Stromal cell of bone marrow (primary cell): ENCODE measurements around the gene TNS1.
A peak's percentile ranks its signal among the peaks of the same experiment; 100 is the strongest.

Experiments used
- DNase-seq: peaks from one replicate; pipeline ENCODE4 v3.0.0-alpha.2; 2012; ENCODE audit warnings: low read depth

Gene TNS1

DNA sequence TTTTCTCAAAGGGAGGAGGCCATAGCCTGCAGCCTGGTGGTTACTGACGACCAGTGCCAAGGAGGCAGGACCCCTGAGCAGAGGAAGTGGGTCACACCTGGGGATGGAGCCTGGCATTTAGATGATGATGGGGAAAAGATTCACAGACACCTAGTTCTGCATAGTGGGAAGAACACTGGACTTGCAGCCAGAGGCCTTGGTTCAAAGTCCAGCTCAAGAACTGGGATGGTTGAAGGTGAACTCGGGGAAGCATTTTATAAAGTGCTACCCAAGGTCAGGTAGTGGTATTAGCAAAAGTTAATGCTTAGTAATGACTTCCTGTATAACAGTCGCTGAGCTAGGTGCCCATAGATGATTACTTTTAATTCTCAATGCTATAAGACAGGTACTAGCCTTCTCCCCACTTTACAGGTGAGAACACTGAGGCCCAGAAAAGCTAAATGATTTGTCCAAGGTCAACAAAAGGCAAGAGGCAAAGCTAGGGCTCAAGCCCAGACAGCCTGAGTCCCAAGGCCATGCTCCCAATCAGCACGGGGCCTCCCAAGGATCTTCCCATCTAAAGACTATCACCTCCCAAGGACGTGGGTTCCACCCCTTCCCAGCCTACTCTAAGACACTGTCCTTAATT is 134.4 kb downstream of the TNS1 start:
- DNase-seq: no peak

GRCh38 chr2:217866457-217866856 is 136.3 kb downstream of the TNS1 start:
- no peak for DNase-seq

DNA sequence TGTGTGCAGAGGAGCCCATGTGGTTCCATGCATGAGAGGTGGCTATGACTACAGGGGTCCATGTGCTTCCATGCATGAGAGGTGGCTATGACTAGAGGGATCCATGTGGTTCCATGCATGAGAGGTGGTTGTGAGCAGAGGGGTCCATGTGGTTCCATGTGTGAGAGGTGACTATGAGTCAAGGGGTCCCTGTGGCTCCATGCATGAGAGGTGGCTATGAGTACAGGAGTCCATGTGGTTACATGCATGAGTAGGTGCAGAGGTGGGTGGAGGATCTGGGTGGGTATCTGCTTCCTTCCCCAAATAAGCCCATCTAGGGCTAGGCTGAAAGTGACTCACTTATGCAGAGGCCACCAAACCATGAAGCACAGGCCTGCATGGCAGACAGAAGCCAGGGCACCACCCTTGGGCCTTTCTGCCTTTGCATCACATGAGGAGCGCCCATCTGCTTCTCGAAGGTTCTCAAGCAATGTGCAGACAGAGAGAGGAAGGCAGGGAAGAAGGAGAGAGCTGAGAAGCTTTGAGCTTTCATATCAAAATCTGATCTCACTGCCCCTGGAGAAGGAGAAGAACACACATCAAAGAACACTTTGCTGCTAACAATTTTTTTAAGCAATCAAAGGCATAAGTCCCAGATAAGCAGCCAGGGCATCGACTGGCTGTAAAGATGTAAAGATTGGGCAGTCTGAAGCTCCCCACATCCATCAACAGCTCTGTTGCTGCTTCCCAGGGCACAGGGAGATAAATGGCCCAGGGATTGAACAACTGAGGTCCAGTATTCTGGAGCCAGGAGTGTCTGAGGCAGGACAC is 137.6 kb downstream of the TNS1 start:
- DNase-seq: no peak

- DNase-seq: no peak
Measured at GRCh38 chr2:217863883-217864282, 138.9 kb downstream of the TNS1 start.

- DNase-seq: no peak
Measured at GRCh38 chr2:217861334-217861877, 141.4 kb downstream of the TNS1 start.

DNA sequence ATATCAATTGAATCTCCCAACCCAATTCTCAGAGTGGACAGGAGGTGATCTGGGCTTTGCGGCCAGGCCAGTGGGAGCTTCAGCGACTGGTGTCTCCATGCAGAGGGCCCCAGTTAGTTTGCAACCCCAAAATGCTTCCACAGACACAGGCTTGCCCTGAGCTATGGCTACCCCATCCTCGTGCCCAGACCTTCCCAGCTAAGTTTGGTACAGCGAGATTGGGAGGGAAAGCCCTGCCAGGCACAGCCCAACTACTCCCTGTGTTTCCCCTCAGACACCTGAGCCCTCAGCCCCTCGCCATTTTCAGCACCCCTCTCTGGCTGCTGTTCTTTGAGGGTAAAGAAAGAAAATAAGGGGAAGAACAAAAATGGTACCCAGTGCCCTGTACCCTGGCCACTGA is 142.9 kb downstream of the TNS1 start:
- no peak for DNase-seq

- DNase-seq: peak; percentile 98
Measured at GRCh38 chr2:217858519-217859491, 144.0 kb downstream of the TNS1 start.

GRCh38 chr2:217857624-217858506 is 144.9 kb downstream of the TNS1 start:
- no peak for DNase-seq

DNA sequence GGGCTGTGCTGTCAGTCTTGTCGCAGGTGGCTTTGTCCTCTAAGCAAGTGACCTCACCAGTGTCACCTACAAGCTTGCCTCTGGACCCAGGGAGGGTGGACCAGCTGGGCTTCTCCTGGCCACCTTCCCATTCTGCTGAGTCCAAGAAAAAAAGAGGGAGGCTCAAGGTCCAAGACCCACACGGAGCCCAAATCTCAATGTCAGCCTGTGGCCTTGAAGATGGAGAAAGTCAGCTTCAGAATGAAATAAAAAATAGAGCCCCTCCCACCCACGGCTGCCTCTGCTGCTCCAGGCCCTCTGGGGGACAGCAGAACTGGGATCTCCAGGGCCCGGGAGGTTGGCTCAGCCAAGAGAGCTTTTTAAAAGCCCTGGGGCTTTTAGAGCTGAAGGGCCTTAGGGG is 145.9 kb downstream of the TNS1 start:
- DNase-seq: no peak

DNA sequence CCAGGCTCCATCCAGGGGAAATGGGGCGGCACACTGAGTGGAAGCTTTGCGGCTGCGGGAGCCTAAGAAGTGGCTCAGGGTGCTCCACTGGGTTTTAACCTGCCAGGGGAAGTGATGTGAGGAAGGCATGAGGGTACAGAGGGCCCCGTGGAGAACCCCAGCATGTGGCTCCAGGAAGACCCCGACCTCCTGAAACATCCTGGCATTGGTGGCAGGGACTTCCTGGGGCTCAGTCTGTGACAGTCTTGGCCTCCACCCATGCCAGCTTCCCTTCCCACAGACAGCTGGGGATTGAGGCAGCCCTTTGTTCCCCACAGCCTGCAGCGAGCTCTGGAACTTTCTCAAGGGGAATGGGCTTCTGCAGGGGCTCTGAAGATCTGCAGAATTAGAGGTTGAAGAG is 146.6 kb downstream of the TNS1 start:
- DNase-seq: no peak

GRCh38 chr2:217854684-217855420 is 147.9 kb downstream of the TNS1 start:
- DNase-seq: no peak

DNA sequence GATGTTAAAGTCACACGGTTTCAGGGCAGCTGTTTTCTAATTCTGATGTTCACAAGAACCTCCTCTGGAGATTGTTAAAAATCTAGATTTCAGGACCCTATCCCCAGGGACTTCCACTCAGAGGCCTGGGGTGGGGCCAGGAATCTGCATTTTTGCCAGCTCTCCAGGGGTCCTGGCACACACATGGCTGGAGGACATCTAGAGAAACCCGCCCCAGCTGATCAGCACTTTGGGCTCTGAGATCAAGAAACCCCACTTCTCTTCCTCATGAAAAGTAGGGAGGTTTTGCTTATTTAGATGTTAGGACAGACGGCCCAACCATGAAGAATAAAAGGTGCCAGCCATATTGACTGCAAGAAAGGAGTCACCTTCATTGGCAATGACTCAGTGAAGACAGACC is 148.8 kb downstream of the TNS1 start:
- DNase-seq: no peak

GRCh38 chr2:217853301-217853881 is 149.4 kb downstream of the TNS1 start:
- peak; percentile 67 for DNase-seq

- DNase-seq: no peak
Measured at GRCh38 chr2:217852555-217853211, 150.1 kb downstream of the TNS1 start.

DNA sequence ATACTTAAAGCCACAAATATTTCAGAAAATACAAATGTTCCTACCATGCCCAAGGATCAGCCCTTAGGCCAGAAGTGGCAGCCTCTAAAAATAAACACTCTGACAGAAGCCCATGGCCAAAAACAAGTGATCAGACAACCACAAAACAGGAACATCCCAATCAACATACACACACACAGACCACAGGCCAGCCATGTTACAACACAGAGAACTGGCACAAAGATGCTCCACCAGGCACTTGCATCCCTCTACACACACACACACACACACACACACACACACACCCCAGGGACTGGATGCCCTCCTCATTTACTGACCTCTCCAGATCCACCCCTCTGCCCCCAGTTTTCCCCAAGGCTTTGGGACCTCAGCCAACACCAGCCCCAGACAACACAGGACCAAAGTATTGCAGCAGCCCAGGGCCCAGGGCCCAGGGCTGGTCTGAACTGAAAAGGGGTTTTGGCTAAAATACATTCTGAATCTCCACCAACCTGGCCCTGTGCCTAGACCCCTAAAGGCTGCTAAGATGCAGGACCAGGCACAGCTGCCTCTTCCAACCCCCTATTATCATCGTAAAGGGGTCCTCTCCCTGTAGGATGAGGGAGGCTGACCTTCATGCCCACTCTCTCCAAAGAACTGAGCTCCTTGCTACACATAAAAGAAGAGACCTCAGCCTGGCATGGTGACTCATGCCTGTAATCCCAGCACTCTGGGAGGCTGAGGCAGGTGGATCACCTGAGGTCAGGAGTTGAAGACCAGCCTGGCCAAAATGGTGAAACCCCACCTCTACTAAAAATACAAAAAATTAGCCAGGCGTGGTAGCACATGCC is 151.4 kb downstream of the TNS1 start:
- no peak for DNase-seq

DNA sequence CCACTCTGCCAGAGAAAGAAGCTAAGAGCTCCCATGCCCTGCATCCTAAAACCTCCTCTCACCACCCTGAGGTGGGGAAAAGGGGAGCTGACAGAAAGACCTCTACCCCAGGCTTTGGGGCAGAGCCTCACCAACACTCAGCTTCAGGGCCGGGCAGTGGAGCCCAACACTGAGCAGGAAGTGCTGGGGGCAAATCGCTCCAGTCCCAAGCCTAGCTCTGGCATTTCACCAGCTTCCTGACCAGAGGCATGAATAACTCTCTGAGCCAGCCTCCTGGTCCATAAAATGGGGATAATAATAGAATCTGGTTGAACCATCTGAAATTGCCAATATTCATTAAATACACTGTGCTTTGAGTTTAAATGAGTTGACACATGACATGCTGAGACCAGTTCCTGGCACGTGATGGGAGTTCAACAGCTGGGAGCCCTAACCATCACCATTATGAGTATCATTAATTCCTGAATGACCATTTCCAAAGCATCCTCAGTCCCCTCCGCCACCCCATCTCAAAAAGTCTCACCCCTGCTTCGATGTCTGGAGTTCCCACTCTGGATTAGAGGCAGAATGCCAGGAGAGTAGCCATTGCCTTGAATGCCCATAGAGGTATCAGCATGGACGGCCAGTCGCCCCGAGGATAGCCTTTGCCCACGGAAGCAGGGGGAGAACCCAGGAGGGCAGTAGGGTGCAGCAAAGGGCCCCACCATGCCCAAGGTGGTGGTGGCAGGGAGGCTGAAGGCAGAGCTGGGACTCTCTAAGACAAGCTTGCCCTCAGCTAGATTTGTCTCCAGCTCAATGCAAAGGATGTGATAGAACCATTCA is 153.4 kb downstream of the TNS1 start:
- no peak for DNase-seq

GRCh38 chr2:217848351-217848957 is 154.3 kb downstream of the TNS1 start:
- no peak for DNase-seq
